Kidney epithelial cell (primary cell): ENCODE data around the gene STK32B. TPM values are rescaled to one million over a fixed set of nuclear protein-coding genes. Genes with fewer than 3 reads are reported as not detected.
"Not testable (repeated sequence)": the region's sequence is repeated elsewhere in the genome, so short reads cannot be mapped to it uniquely, and the experiment has no call there.

Experiments
- DNase-seq: peaks from one replicate; pipeline ENCODE4 v3.0.0-alpha.2; 2010; ENCODE audit warnings: low read depth
- H3K27me3 ChIP-seq: 2 replicates; pipeline ENCODE4 v1.6.0; 2011; ENCODE audit warnings: low read length; ENCODE audit not compliant: control insufficient read depth, insufficient read depth
- H3K36me3 ChIP-seq: 2 replicates; pipeline ENCODE4 v1.5.1; 2011; ENCODE audit warnings: low read length; ENCODE audit not compliant: control insufficient read depth, insufficient read depth
- H3K4me3 ChIP-seq: 2 replicates; pipeline ENCODE4 v1.5.1; 2011; ENCODE audit warnings: low read depth, mild to moderate bottlenecking, control low read depth, low read length
- CTCF ChIP-seq: IDR thresholded peaks from 2 replicates; pipeline ENCODE4 v1.5.1; 2011; ENCODE audit warnings: mild to moderate bottlenecking, moderate library complexity, low read length, control low read depth, inconsistent platforms; ENCODE audit not compliant: insufficient read depth, poor library complexity, severe bottlenecking
- total RNA-seq: library from RNA; depleted of rRNA; stranded (reverse); fragments of >200 nt; gene quantifications from 2 replicates; pipeline ENCODE4 v1.2.3, GENCODE V29; 2015

Gene STK32B
- total RNA-seq, 1 donor from 2014 or later: 3.6 TPM

- Histone ChIP-seq H3K36me3 (no peaks in the 10 kb centered on the region), H3K4me3 (no peak overlapping the region), H3K27me3 (no peaks in the 10 kb centered on the region)
- no peak for DNase-seq
- TF ChIP-seq CTCF: no peak
Measured at GRCh38 chr4:5066101-5066500, 14.8 kb downstream of the STK32B start.

- H3K36me3 ChIP-seq, DNase-seq, H3K27me3 ChIP-seq, H3K4me3 ChIP-seq: not testable (repeated sequence)
Measured at GRCh38 chr4:5066968-5067367, 15.7 kb downstream of the STK32B start.

- no peak for DNase-seq
- Histone ChIP-seq H3K27me3 (no peaks in the 10 kb centered on the region), H3K4me3 (no peak overlapping the region), H3K36me3 (no peaks in the 10 kb centered on the region)
- TF ChIP-seq CTCF: no peak
Measured at GRCh38 chr4:5067908-5068307, 16.6 kb downstream of the STK32B start.

- Histone ChIP-seq H3K27me3 (no peaks in the 10 kb centered on the region), H3K36me3 (no peaks in the 10 kb centered on the region), H3K4me3 (no peak overlapping the region)
- no peak for DNase-seq
- TF ChIP-seq CTCF: no peak
Measured at GRCh38 chr4:5069901-5070300, 18.6 kb downstream of the STK32B start.

GRCh38 chr4:5072948-5073347 lies 21.7 kb downstream of the STK32B start:
- Histone ChIP-seq H3K36me3 (no peaks in the 10 kb centered on the region), H3K4me3 (no peak overlapping the region), H3K27me3 (no peaks in the 10 kb centered on the region)
- TF ChIP-seq CTCF: no peak
- no peak for DNase-seq

GRCh38 chr4:5078009-5078408 lies 26.7 kb downstream of the STK32B start:
- no peak overlapping the region for H3K4me3 ChIP-seq
- H3K36me3 ChIP-seq: no peaks in the 10 kb centered on the region
- H3K27me3 ChIP-seq: no peaks in the 10 kb centered on the region
- no peak for DNase-seq
- no peak for TF ChIP-seq CTCF

GRCh38 chr4:5079581-5079980 lies 28.3 kb downstream of the STK32B start:
- Histone ChIP-seq H3K4me3 (no peak overlapping the region), H3K36me3 (no peaks in the 10 kb centered on the region), H3K27me3 (no peaks in the 10 kb centered on the region)
- no peak for TF ChIP-seq CTCF
- no peak for DNase-seq
